ENCODE data around the gene UTS2.

The UTS2 gene, protein sequence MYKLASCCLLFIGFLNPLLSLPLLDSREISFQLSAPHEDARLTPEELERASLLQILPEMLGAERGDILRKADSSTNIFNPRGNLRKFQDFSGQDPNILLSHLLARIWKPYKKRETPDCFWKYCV

DNA sequence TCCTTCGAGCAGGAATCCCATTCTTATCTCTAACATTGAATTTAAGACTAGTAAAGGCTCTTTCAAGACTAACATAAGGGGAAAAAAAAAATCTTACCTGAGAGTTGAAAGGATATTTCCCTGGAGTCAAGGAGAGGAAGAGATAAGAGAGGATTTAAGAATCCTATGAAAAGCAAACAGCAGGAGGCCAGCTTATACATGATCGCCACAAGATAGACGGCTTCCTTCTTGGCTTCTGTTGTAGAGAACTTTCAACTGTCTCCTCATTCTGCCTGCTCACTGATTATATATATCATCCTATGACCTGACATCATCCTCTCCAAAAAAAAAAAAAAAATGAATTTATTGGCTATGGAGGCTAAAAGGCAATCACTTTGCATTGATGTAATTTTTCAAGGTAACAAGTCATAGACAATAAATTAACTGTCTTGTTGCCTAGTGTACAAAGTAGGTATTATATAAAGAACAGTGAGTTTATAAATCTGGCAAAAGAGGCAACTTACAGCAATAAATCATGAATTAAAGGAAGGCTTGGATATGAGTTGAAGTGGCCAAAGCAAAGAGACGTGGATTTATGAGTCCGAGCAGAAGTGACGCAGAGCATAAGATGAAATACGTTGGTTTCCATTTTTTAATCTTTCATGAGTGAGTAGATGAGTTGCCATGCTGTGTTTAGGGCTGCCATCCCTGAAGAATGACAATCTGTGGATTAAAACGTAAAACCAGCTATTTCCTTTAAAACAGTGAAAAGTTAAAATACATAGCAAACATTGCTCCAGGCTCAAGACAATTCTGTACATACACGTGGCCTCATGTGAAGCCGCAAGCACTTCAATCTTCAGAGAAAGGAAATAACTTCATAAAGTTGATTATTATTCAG, at the start of gene UTS2:
UTS2 (minus strand) TSS at position 262 of the 880 bp plus-strand sequence; CDS start at position 200, 62 bp downstream.
- TF ChIP-seq, protein P1, sequence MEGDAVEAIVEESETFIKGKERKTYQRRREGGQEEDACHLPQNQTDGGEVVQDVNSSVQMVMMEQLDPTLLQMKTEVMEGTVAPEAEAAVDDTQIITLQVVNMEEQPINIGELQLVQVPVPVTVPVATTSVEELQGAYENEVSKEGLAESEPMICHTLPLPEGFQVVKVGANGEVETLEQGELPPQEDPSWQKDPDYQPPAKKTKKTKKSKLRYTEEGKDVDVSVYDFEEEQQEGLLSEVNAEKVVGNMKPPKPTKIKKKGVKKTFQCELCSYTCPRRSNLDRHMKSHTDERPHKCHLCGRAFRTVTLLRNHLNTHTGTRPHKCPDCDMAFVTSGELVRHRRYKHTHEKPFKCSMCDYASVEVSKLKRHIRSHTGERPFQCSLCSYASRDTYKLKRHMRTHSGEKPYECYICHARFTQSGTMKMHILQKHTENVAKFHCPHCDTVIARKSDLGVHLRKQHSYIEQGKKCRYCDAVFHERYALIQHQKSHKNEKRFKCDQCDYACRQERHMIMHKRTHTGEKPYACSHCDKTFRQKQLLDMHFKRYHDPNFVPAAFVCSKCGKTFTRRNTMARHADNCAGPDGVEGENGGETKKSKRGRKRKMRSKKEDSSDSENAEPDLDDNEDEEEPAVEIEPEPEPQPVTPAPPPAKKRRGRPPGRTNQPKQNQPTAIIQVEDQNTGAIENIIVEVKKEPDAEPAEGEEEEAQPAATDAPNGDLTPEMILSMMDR (IDR thresholded peaks at IDR 0.05; ENCODE audit: borderline replicate concordance, insufficient read depth, low read depth, low read length) = no peak
- no peak within 1 kb of the TSS for H3K4me3 ChIP-seq (ENCODE audit: low read depth, low read length)

DNA sequence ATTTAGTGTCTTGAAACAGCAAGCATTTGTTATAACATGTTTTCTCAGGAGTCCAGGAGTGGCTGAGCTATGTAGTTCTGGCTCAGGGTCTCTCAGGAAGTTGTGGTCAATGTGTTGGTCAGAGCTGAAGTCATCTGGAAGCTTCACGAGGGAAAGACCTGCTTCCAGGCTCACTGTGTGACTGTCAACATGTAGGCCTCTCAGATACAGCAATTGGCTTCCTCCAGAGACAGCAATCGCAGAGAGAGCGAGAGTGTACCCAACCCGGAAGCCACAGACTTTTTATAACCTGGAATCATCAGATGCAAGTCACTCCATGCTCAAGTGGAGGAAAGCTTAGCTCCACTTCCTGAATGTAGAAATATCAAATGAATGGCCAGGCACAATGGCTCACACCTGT, 46.9 kb upstream of the UTS2 start:
- no peak overlapping the region for H3K4me3 ChIP-seq (ENCODE audit: low read depth, low read length)
- TF ChIP-seq, protein P1 (IDR thresholded peaks at IDR 0.05; ENCODE audit: borderline replicate concordance, insufficient read depth, low read depth, low read length) = no peak

DNA sequence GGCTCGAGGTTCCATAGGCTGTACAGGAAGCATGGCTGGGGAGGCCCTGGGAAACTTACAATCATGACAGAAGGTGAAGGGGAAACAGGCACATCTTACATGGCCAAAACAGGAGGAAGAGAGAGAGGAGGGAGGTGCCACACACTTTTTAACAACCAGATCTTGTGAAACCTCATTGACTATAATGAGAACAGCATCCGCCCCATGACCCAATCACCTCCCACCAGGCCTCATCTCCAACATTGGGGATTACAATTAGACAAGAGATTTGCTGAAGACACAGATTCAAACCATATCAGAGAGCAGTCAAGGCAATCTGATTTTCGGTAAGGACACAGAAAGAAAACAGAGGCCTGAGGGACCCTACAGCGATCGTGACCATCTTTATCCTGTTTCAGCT, 46.1 kb upstream of the UTS2 start:
- H3K4me3 ChIP-seq (ENCODE audit: low read depth, low read length) = no peak overlapping the region
- TF ChIP-seq, protein P1 (IDR thresholded peaks at IDR 0.05; ENCODE audit: borderline replicate concordance, insufficient read depth, low read depth, low read length) = no peak

DNA sequence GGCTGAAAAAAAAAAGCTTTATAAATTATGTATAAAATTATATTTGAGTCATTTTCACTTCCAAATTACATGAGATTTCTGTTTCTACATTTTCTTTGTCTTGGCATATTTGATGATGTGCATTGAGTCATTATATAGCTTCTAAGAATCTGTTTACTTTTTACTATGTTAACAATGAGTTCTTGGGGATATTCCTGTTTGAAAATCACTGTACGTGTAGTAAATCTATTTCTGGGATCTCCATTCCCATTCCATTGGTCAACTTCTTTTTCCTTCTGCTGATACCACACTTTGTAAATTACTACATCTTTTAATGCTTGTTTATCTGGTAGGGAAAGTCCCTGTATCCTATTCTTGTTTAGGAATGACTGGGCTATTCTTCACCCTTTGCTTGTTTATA, 44.1 kb upstream of the UTS2 start:
- TF ChIP-seq, protein P1 (IDR thresholded peaks at IDR 0.05; ENCODE audit: borderline replicate concordance, insufficient read depth, low read depth, low read length) = no peak
- no peak overlapping the region for H3K4me3 ChIP-seq (ENCODE audit: low read depth, low read length)

DNA sequence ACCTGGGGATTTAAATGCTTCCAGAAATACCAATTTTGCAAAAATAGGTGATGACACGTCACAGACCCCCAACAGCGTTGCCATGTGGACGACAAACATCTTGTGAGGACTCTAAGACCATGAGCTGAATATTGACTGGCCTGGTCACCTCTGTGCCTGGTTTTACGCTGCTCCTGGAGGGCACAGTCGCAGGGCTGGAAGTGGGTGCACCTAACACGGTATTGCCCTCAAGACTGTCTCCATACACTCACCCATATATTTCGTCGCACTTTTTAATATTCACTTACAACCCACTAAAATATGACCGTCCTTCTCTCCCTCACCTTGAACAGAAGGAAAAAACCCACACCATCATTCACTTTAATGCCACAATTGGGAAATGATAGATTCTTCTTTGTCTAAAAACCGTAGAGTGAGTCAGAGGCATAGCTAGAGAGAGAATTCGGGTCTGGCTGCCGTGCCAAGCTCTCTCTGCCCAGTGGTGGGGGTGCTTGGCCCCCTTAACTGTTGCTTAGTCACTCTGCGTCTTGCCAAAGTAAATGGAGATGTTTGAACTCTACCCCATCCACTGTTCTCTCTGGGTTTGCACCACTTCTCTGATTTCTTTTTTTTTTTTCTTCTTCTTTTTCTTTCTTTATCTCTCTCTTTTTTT, 40.8 kb upstream of the UTS2 start:
- TF ChIP-seq, protein P1 (IDR thresholded peaks at IDR 0.05; ENCODE audit: borderline replicate concordance, insufficient read depth, low read depth, low read length) = no peak
- H3K4me3 ChIP-seq (ENCODE audit: low read depth, low read length) = no peak overlapping the region

DNA sequence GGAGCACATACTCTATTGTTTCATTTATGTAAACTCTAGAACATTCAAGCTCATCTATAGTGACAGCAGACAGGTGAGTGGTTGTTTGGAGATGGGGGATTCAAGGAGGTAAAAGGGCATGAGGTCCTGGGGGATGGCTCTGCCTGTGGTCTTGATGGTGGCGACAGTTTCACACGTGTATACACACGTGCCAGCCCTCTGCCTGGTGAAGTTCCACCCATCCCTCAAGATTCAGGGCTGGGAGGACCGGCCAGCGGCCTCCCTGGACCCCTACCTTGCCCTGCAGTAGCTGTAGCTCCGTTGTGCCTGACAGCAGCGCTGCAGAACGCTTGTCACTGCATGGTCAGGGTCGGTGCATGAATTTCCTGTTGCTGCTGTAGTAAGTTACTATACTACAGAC, 38.9 kb upstream of the UTS2 start:
- TF ChIP-seq, protein P1 (IDR thresholded peaks at IDR 0.05; ENCODE audit: borderline replicate concordance, insufficient read depth, low read depth, low read length) = no peak
- H3K4me3 ChIP-seq (ENCODE audit: low read depth, low read length) = no peak overlapping the region

All from GM12875 (cell line).